H54 (cell line): Measurements from ENCODE around the gene OR2A42.
"Not testable (repeated sequence)": the region's sequence is repeated elsewhere in the genome, so short reads cannot be mapped to it uniquely, and the experiment has no call there.

Experiments
- DNase-seq: peaks from one replicate; pipeline ENCODE4 v3.0.0; 2011; ENCODE audit warnings: low spot score, mixed read lengths; ENCODE audit not compliant: insufficient read length
- FAIRE-seq: peaks from 3 replicates; lab custom pipeline; 2011; peaks lifted over from hg19 to GRCh38; lab: Jason Lieb, UNC
- POLR2A ChIP-seq: IDR thresholded peaks from 2 replicates; pipeline ENCODE4 v1.6.1; 2011; ENCODE audit warnings: low read depth, mild to moderate bottlenecking, low read length

Gene OR2A42

GRCh38 chr7:144239365-144239764 is at the start of gene OR2A42:
OR2A42 (minus strand) TSS chr7:144239605; CDS start chr7:144232843, 6,762 bp downstream.
- not testable (repeated sequence) for DNase-seq, FAIRE-seq

- not testable (repeated sequence) for FAIRE-seq, DNase-seq
Observed at GRCh38 chr7:144287171-144287784, 47.9 kb upstream of the OR2A42 start.

- not testable (repeated sequence) for FAIRE-seq, DNase-seq
Observed at GRCh38 chr7:144283716-144284115, 44.3 kb upstream of the OR2A42 start.

- not testable (repeated sequence) for FAIRE-seq
Observed at GRCh38 chr7:144282490-144282889, 43.1 kb upstream of the OR2A42 start.

GRCh38 chr7:144281981-144282380 is 42.6 kb upstream of the OR2A42 start:
- not testable (repeated sequence) for DNase-seq, FAIRE-seq

More at GRCh38 chr7:144282490-144282889, 43.1 kb upstream of the OR2A42 start:
- DNase-seq = not testable (repeated sequence)

GRCh38 chr7:144280010-144280409 is 40.6 kb upstream of the OR2A42 start:
- not testable (repeated sequence) for DNase-seq, FAIRE-seq

GRCh38 chr7:144275281-144275680 is 35.9 kb upstream of the OR2A42 start:
- not testable (repeated sequence) for FAIRE-seq, DNase-seq

- DNase-seq, FAIRE-seq: not testable (repeated sequence)
Observed at GRCh38 chr7:144269188-144269587, 29.8 kb upstream of the OR2A42 start, which contains the start of gene CTAGE8. CTAGE8 (minus strand) TSS chr7:144269288; CDS start chr7:144269250, 38 bp downstream.

GRCh38 chr7:144264692-144265091 is 25.3 kb upstream of the OR2A42 start, which contains the start of gene OR2A7:
OR2A7 (minus strand) TSS chr7:144264792; CDS start chr7:144259628, 5,164 bp downstream.
- not testable (repeated sequence) for FAIRE-seq, DNase-seq

GRCh38 chr7:144262128-144262527 is 22.7 kb upstream of the OR2A42 start:
- DNase-seq, FAIRE-seq: not testable (repeated sequence)

GRCh38 chr7:144259067-144259466 is 19.7 kb upstream of the OR2A42 start:
- FAIRE-seq = not testable (repeated sequence)

GRCh38 chr7:144256112-144256511 is 16.7 kb upstream of the OR2A42 start:
- DNase-seq (no peak), FAIRE-seq (no peak)

More at GRCh38 chr7:144259067-144259466, 19.7 kb upstream of the OR2A42 start:
- DNase-seq = not testable (repeated sequence)

GRCh38 chr7:144255471-144255897 is 16.1 kb upstream of the OR2A42 start:
- no peak for TF ChIP-seq POLR2A
- no peak for DNase-seq
- no peak for FAIRE-seq

More at GRCh38 chr7:144256112-144256511, 16.7 kb upstream of the OR2A42 start:
- no peak for TF ChIP-seq POLR2A

GRCh38 chr7:144252307-144252706 is 12.9 kb upstream of the OR2A42 start:
- not testable (repeated sequence) for DNase-seq

GRCh38 chr7:144247674-144248330 is 8.4 kb upstream of the OR2A42 start:
- FAIRE-seq = not testable (repeated sequence)

More at GRCh38 chr7:144252307-144252706, 12.9 kb upstream of the OR2A42 start:
- FAIRE-seq = not testable (repeated sequence)

GRCh38 chr7:144246967-144247366 is 7.6 kb upstream of the OR2A42 start:
- DNase-seq, FAIRE-seq: not testable (repeated sequence)

More at GRCh38 chr7:144247674-144248330, 8.4 kb upstream of the OR2A42 start:
- not testable (repeated sequence) for DNase-seq

- not testable (repeated sequence) for DNase-seq, FAIRE-seq
Observed at GRCh38 chr7:144245372-144245771, 6.0 kb upstream of the OR2A42 start.

- FAIRE-seq, DNase-seq: not testable (repeated sequence)
Observed at GRCh38 chr7:144238530-144239082, 799 bp downstream of the OR2A42 start.

- DNase-seq, FAIRE-seq: not testable (repeated sequence)
Observed at GRCh38 chr7:144233039-144233438, 6.4 kb downstream of the OR2A42 start.

- not testable (repeated sequence) for DNase-seq, FAIRE-seq
Observed at GRCh38 chr7:144231027-144231426, 8.4 kb downstream of the OR2A42 start.
